ENCODE results near the gene PPP1R13B. TPM values are rescaled to one million over a fixed set of nuclear protein-coding genes. Genes with fewer than 3 reads are reported as not detected.
A peak's percentile ranks its signal among the peaks of the same experiment; 100 is the strongest.

Gene PPP1R13B
- total RNA-seq, 4 donors from 2014 or later, result 12.7 to 25.0 (median 20.6) TPM

DNA sequence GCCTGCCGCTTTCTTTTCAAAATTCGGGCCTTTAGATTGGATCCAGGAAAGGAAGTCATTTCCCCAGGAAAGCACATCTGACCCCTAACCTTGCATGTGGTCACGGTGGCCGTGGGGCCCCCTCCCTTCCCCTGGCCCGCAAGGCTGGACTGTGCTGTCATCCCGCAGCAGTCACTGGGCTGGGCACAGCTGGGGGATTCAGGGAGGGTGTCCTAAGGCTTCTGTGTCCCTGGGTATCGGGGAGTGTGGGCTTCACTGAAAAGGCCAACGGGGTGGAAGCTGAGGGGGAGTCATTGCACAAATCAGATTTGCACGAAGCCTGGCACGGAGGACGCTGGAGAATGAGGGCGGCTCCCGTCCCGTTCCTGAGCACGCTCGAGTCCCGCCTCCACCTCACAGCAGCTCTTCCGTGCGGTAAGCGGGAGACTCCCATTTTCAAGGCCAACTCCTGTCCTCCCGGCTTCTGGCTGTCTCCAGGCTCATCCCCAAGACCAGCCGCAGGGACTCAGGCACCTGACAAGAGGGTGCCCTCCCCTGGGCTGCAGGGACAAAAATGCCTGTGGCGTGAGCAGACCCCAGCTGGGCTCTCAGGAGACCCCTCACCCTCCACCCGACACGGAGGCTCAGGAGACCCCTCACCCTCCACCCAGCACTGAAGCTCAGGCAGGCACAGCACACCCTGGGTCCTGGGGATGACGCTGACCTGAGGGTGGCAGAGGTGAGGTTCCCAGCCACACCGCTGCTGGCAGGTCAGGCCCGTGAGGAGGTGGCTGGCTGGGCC lies 141.7 kb downstream of the PPP1R13B start:
- TF ChIP-seq, protein P1, sequence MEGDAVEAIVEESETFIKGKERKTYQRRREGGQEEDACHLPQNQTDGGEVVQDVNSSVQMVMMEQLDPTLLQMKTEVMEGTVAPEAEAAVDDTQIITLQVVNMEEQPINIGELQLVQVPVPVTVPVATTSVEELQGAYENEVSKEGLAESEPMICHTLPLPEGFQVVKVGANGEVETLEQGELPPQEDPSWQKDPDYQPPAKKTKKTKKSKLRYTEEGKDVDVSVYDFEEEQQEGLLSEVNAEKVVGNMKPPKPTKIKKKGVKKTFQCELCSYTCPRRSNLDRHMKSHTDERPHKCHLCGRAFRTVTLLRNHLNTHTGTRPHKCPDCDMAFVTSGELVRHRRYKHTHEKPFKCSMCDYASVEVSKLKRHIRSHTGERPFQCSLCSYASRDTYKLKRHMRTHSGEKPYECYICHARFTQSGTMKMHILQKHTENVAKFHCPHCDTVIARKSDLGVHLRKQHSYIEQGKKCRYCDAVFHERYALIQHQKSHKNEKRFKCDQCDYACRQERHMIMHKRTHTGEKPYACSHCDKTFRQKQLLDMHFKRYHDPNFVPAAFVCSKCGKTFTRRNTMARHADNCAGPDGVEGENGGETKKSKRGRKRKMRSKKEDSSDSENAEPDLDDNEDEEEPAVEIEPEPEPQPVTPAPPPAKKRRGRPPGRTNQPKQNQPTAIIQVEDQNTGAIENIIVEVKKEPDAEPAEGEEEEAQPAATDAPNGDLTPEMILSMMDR (IDR thresholded peaks at IDR 0.05), result no peak
- no peak for TF ChIP-seq POLR2A (IDR thresholded peaks at IDR 0.05)
- H3K27me3 ChIP-seq, result no peaks in the 10 kb centered on the region
- H3K36me3 ChIP-seq, result peaks cover 9 to 77% (median 26%) of the 10 kb centered on the region in 3 donors
- 66 to 83% methylated on average over 17 to 20 of the region's 28 CpGs for WGBS, 2 donors
- intact Hi-C loops (cut with DNase I), result no loop called here
- no peak for DNase-seq
- H3K27ac ChIP-seq, result peak overlapping the region; percentile 11 to 79 (median 70)
- H3K4me3 ChIP-seq, result no peak overlapping the region
- H3K4me1 ChIP-seq, result peaks cover 28 to 94% (median 31%) of the 10 kb centered on the region in 3 donors
- H3K9me3 ChIP-seq, result no peaks in the 10 kb centered on the region

DNA sequence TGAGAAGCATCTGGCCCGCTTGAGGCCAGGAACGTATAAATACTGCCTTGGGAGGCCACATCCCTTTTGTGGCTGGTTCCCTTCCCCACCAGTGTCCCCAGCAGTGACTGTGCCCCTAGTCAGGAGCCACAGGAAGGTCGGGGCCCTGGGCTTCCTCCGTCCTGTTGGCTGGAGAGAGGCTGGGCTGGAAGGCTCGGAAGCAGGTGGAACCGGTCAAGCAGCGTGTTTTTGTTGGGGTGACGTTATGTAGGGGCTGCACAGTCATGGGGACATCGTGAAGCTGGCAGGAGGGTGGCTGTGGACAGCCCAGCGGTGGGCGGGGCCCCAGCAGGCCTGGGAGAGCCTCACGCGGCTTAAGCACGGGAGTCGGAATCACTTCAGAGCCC lies 142.3 kb downstream of the PPP1R13B start:
- DNase-seq, result no peak
- WGBS, 2 donors, result 50 to 77% methylated on average over 6 to 9 of the region's 15 CpGs
- Histone ChIP-seq H3K4me1 (peaks cover 25 to 94% (median 31%) of the 10 kb centered on the region in 3 donors), H3K27ac (peak overlapping the region in 3 of 4 donors; percentile 61 to 79 (median 79)), H3K36me3 (peaks cover 9 to 83% (median 32%) of the 10 kb centered on the region in 3 donors), H3K9me3 (no peaks in the 10 kb centered on the region), H3K27me3 (no peaks in the 10 kb centered on the region), H3K4me3 (no peak overlapping the region)
- intact Hi-C loops (cut with DNase I), result no loop called here
- TF ChIP-seq POLR2A (IDR thresholded peaks at IDR 0.05), result no peak

DNA sequence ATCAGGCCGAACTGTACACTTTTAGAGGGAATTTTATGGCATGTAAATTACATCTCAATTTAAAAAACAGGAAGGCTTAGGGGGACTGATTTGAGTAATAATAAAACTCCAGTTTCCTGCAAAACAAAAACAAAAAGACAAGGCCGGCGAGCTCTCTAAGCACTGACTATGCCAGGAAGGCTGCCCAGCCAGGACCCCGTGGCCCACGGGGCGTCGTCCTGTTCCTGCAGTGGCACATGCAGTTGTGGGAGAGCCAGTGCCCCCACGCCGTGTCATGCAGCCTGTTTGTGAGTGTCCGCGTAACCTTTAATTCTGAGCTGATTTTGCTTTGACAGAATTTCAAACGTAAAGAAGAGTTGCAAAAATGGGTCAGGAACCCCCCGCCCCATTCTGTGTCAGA lies 142.7 kb downstream of the PPP1R13B start:
- intact Hi-C loops (cut with DNase I), result no loop called here
- H3K27ac ChIP-seq, result peak overlapping the region in 3 of 4 donors; percentile 61 to 79 (median 79)
- TF ChIP-seq POLR2A (IDR thresholded peaks at IDR 0.05), result no peak
- TF ChIP-seq, protein P1 (IDR thresholded peaks at IDR 0.05), result no peak
- no peaks in the 10 kb centered on the region for H3K9me3 ChIP-seq
- 54 to 65% methylated on average over 12 of the region's 13 CpGs for WGBS, 2 donors
- peaks cover 13 to 84% (median 35%) of the 10 kb centered on the region in 3 donors for H3K36me3 ChIP-seq
- H3K27me3 ChIP-seq, result no peaks in the 10 kb centered on the region
- H3K4me3 ChIP-seq, result no peak overlapping the region
- no peak for DNase-seq
- H3K4me1 ChIP-seq, result peaks cover 21 to 94% (median 34%) of the 10 kb centered on the region in 3 donors

DNA sequence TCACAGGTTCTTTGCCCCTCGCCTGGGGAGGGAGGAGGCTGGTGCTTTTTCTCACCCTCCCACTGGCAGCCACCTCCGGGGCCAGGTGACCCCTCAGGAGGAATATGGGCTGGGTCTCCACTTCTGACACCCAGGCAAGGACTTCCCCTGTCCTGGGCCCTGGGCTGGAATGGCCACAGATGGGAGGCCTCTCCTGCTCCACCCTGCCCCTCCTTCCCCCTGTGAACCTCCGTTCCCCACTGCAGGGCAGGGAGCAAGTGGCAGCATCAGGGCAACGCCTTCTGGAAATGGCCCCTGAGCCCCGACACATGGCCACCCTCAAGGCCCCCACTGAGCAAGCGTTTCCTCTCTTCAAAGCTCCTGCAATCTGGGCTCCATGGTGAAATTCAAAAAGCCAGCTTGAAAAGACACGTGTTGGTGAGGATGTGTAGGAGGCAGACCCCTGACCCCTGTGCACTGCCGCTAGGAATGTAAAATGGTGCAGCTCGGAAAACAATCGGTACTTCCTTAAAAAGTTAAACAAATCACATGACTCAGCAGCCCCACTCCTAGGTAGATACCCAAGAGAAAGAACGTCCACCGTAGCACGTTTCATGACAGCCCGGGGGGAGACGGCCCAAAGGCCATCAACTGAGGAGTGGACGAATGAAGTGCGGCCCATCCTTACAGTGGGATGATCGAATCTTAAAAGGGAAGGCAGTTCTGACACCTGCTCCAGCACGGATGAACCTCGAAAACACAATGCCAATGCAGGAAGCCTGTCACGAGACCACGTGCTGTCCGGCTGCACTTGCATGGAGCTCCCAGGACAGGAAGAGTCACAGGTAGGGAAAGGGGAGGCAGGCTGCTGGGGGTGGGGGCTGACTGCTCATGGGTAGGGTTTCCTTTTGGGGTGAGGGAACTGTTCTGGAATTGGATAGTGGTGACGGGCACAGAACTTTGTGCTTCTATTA lies 143.7 kb downstream of the PPP1R13B start:
- Histone ChIP-seq H3K4me1 (peaks cover 17 to 94% (median 34%) of the 10 kb centered on the region in 3 donors), H3K36me3 (peaks cover 18 to 90% (median 35%) of the 10 kb centered on the region in 3 donors), H3K27ac (peak overlapping the region in 2 of 4 donors; percentile 79), H3K27me3 (no peaks in the 10 kb centered on the region), H3K9me3 (no peaks in the 10 kb centered on the region), H3K4me3 (no peak overlapping the region)
- 68 to 75% methylated on average over 15 to 19 of the region's 24 CpGs for whole genome bisulfite sequencing, 2 donors
- no peak for DNase-seq
- TF ChIP-seq POLR2A (IDR thresholded peaks at IDR 0.05), result no peak
- TF ChIP-seq, protein P1 (IDR thresholded peaks at IDR 0.05), result no peak
- intact Hi-C loops (cut with DNase I), result no loop called here

DNA sequence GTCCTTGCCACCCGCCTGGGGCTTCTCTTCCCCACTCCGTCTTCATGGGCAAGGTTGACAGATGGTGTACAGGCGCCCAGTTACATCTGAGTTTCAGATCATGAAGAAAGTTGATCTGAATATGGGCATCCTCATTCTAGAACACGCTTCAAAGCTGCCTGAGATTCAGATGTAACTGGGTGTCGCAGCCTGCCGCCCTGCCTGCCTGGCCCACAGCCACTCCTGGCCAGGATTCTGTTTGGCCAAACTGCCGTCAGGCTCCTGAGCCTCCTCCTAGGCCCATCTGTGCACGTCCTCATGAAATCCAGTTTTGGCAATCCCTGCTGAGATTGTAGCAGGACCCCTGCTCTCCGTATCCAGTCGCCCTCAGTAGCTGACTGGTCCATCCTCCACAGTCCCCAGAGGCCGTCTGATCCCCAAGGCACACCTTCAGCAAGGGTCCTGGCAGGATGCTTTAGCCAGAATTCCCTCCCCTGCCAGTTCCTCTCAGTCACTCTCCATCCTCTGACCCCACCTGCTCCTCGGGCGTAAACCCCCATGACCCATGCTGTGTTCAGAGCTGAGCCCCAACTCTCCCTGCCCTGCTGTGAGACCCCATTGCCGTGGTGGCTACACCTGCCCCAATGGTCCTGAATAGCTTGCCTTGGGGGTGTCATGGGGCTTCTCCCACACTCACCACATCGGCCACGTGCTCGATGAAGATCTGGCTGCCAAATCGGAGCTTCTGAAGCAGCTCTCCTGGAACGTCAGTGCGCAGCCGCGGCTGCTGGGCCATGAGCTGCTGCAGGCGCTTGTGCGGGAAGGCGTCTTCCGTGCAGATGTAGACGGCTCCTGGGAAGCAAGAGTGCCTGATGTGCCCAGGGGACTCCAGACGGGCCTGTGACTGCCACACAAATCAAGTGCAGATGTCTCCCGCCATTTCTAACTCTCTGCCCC lies 144.6 kb downstream of the PPP1R13B start:
- TF ChIP-seq, protein P1 (IDR thresholded peaks at IDR 0.05), result no peak
- no peak for TF ChIP-seq POLR2A (IDR thresholded peaks at IDR 0.05)
- H3K9me3 ChIP-seq, result no peaks in the 10 kb centered on the region
- H3K27ac ChIP-seq, result peak overlapping the region in 2 of 4 donors; percentile 79
- no peak overlapping the region for H3K4me3 ChIP-seq
- WGBS, 2 donors, result 82 to 84% methylated on average over 9 to 11 of the region's 29 CpGs
- peaks cover 23 to 99% (median 41%) of the 10 kb centered on the region in 3 donors for H3K36me3 ChIP-seq
- no peak for DNase-seq
- H3K27me3 ChIP-seq, result no peaks in the 10 kb centered on the region
- intact Hi-C loops (cut with DNase I), result no loop called here
- H3K4me1 ChIP-seq, result peaks cover 17 to 94% (median 36%) of the 10 kb centered on the region in 3 donors

Measured in esophagus squamous epithelium (tissue), 5 donors.